ENCODE data around the gene SDCCAG8.

DNA sequence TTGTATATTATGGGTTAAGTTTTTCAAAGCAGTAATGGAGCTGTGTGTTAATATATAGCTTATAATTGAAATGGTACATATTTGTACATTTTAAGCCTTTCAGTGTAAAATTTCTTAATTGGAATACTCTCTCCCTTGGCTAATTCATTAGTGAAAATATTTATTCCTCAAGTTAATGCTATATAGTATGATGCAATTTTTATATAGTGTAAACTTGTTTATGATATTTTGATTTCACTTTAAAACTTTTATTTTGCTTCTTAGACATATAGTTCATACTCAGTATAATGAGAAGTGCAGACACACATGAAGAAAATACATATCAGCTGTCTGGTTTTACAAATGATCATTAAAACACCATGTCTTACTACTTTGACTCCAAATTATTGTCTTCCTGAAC lies 140.6 kb downstream of the SDCCAG8 start:
- TF ChIP-seq FOSL2 (IDR thresholded peaks at IDR 0.05), result no peak
- TF ChIP-seq FOSL2 (CRISPR knock-in tag; IDR thresholded peaks at IDR 0.05), result no peak
- TF ChIP-seq CTCF (IDR thresholded peaks at IDR 0.05), result no peak
- no peak for TF ChIP-seq RAD21 (conservative IDR thresholded peaks at IDR 0.05 in 1 of 2, IDR thresholded peaks at IDR 0.05 in 1 of 2)
- TF ChIP-seq, protein P1, sequence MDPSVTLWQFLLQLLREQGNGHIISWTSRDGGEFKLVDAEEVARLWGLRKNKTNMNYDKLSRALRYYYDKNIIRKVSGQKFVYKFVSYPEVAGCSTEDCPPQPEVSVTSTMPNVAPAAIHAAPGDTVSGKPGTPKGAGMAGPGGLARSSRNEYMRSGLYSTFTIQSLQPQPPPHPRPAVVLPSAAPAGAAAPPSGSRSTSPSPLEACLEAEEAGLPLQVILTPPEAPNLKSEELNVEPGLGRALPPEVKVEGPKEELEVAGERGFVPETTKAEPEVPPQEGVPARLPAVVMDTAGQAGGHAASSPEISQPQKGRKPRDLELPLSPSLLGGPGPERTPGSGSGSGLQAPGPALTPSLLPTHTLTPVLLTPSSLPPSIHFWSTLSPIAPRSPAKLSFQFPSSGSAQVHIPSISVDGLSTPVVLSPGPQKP (IDR thresholded peaks at IDR 0.05; ENCODE audit: low read depth, low read length), result no peak
- no peak for TF ChIP-seq JUN (IDR thresholded peaks at IDR 0.05)

Data from A549 (cell line).